Sigmoid colon (tissue), 7 donors: ENCODE measurements around the gene EFEMP2. TPM values are rescaled to one million over a fixed set of nuclear protein-coding genes. Genes with fewer than 3 reads are reported as not detected.

Experiments used
- DNase-seq: peaks from one replicate; pipeline ENCODE4 v3.0.0-alpha.2; 2019
- H3K27ac ChIP-seq, 4 donors: fragments of 200-600 bp; sonication (generic); one replicate each; pipeline ENCODE4 v1.5.1; 2016 to 2019; ENCODE audit warnings: mild to moderate bottlenecking in 1 of 4
- H3K27me3 ChIP-seq, 3 donors: fragments of 200-600 bp; sonication (generic); one replicate each; pipeline ENCODE4 v1.5.1; 2019; ENCODE audit warnings: mild to moderate bottlenecking in 1 of 3
- H3K36me3 ChIP-seq, 4 donors: fragments of 200-600 bp; sonication (generic); one replicate each; pipeline ENCODE4 v1.5.1; 2016 to 2019
- H3K4me1 ChIP-seq, 4 donors: fragments of 200-600 bp; sonication (generic); one replicate each; pipeline ENCODE4 v1.5.1; 2017 to 2019
- H3K4me3 ChIP-seq, 4 donors: fragments of 200-600 bp; sonication (generic); one replicate each; pipeline ENCODE4 v1.5.1; 2017 to 2019; ENCODE audit warnings: mild to moderate bottlenecking in 2 of 4, moderate library complexity in 1 of 4
- H3K9me3 ChIP-seq, 4 donors: fragments of 200-600 bp in 3 of 4; sonication (generic) in 3 of 4; one replicate each; pipeline versions ENCODE4 v1.5.1 to v1.6.1; 2013 to 2019
- CTCF ChIP-seq, 4 experiments: fragments of 450-650 bp in 3 of 4; fragments of 200-600 bp in 1 of 4; IDR thresholded peaks; one replicate each; pipeline ENCODE4 v1.5.1; 2016 to 2019; ENCODE audit warnings: antibody characterized with exemption in 4 of 4, mild to moderate bottlenecking in 3 of 4, moderate library complexity in 2 of 4
- EP300 ChIP-seq, 4 donors: sonication (generic); formaldehyde crosslinking; IDR thresholded peaks; one replicate each; pipeline ENCODE4 v1.6.1; 2017; ENCODE audit warnings: antibody characterized with exemption in 4 of 4
- POLR2A ChIP-seq, 2 donors: fragments of 450-650 bp; IDR thresholded peaks; one replicate each; pipeline ENCODE4 v1.6.1; 2016; ENCODE audit warnings: antibody characterized with exemption in 2 of 2, mild to moderate bottlenecking in 2 of 2, moderate library complexity in 2 of 2
- POLR2AphosphoS5 ChIP-seq, 4 donors: sonication (generic); formaldehyde crosslinking; IDR thresholded peaks; one replicate each; pipeline ENCODE4 v1.6.1; 2017; ENCODE audit warnings: antibody characterized with exemption in 4 of 4
- WGBS, 2 donors: extraction: QIAGEN DNeasy Blood & Tissue Kit; methylation state at CpG; one replicate each; pipeline ENCODE4 v1.1.7; 2013; 5-methylcytosine and 5-hydroxymethylcytosine counted together
- intact Hi-C: fragments of 100-400 bp; cut with DNase I; formaldehyde crosslinking; loops from one replicate; pipeline ENCODE4 v1.15.1; 2023
- polyA plus RNA-seq, 3 donors: library from polyadenylated mRNA; stranded (reverse); fragments of 200-250 nt; gene quantifications; one replicate each; pipeline ENCODE4 v1.2.3, GENCODE V29; 2013
- total RNA-seq, 4 donors: library from RNA; depleted of rRNA; stranded (reverse); fragments of >200 nt; gene quantifications; one replicate each; pipeline ENCODE4 v1.1.0, GENCODE V29; 2016
- donor health status: healthy with polysubstance abuse.
- donor health status: Bipolar disorder and iron deficiency.
- donor health status: healthy.

The EFEMP2 gene
- total and polyA plus RNA-seq, 7 donors = 8.6 to 120 (median 71.7) TPM

GRCh38 chr11:65880027-65880426 lies 7.4 kb upstream of the EFEMP2 start:
- peaks cover 0 to 10% (median 9%) of the 10 kb centered on the region in 4 donors for H3K4me1 ChIP-seq
- no peak for DNase-seq
- 66 to 77% methylated on average over 7 of the region's 7 CpGs for WGBS, 2 donors
- intact Hi-C loops = no loop called here
- H3K36me3 ChIP-seq = peaks cover 4 to 26% (median 12%) of the 10 kb centered on the region in 4 donors
- no peak overlapping the region for H3K27ac ChIP-seq
- no peaks in the 10 kb centered on the region for H3K27me3 ChIP-seq
- no peak overlapping the region for H3K4me3 ChIP-seq
- H3K9me3 ChIP-seq = no peaks in the 10 kb centered on the region
- TF ChIP-seq POLR2A (IDR thresholded peaks at IDR 0.05) (no peak), CTCF (IDR thresholded peaks at IDR 0.05) (no peak), POLR2AphosphoS5 (IDR thresholded peaks at IDR 0.05) (no peak), EP300 (IDR thresholded peaks at IDR 0.05) (no peak)

GRCh38 chr11:65879617-65880016 lies 7.0 kb upstream of the EFEMP2 start, which contains the start of gene CTSW:
CTSW (plus strand) TSS chr11:65879837; CDS start chr11:65879855, 18 bp downstream.
- no peaks in the 10 kb centered on the region for H3K27me3 ChIP-seq
- peaks cover 4 to 26% (median 10%) of the 10 kb centered on the region in 4 donors for H3K36me3 ChIP-seq
- WGBS, 2 donors = 36 to 42% methylated on average over 7 of the region's 7 CpGs
- intact Hi-C loops = no loop called here
- no peak within 1 kb of the TSS for H3K27ac ChIP-seq
- no peak within 1 kb of the TSS for H3K4me3 ChIP-seq
- H3K4me1 ChIP-seq = peaks cover 0 to 6% (median 5%) of the 10 kb centered on the region in 4 donors
- H3K9me3 ChIP-seq = no peaks in the 10 kb centered on the region
- no peak for DNase-seq
- TF ChIP-seq EP300 (IDR thresholded peaks at IDR 0.05) (no peak), POLR2AphosphoS5 (IDR thresholded peaks at IDR 0.05) (no peak), POLR2A (IDR thresholded peaks at IDR 0.05) (no peak), CTCF (IDR thresholded peaks at IDR 0.05) (no peak)

DNA sequence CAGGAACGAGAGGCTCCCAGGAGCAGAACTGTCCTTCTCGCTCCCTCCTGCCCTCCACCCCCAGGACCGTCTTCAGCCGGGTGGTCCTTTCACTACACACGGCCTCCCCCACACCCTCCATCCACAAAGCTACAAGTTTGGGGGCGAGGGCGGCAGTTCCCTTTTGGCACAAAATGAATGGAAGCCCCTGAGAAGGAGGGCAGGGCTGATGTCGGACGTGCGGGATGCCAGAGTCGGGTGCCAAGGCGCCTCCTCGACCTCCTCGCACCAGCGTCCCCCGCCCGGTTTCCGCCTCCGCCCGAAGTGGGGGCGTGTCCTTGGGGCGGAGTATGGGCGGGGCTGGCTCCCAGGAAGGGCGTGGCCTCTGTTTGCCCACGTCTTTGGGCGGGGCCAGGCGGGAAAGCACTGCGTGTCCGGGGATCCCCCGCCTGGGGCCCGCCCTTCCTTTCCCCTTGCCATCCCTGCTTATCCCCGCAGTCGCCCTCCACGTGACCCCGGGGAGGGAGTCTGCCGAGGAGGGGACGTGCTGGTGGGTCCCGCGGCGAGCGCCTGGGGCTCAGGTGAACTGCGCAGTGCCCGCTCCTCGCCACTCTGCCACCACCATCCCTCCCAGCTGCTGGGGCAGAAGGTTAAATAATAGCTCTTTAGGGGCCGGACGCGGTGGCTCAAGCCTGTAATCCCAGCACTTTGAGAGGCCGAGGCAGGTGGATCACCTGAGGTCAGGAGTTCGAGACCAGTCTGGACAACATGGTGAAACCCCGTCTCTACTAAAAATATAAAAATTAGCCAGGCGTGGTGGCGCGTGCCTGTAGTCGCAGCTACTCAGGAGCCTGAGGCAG lies 937 bp upstream of the EFEMP2 start:
- H3K4me1 ChIP-seq = peaks cover 0 to 39% (median 28%) of the 10 kb centered on the region in 4 donors
- TF ChIP-seq EP300 (IDR thresholded peaks at IDR 0.05) (no peak), POLR2AphosphoS5 (IDR thresholded peaks at IDR 0.05) (peak; percentile 97 to 98 (median 97)), POLR2A (IDR thresholded peaks at IDR 0.05) (peak; percentile 88 to 92), CTCF (IDR thresholded peaks at IDR 0.05) (no peak)
- intact Hi-C loops = no loop called here
- peak overlapping the region; percentile 93 to 98 (median 96) for H3K27ac ChIP-seq
- H3K36me3 ChIP-seq = peaks cover 0 to 19% (median 4%) of the 10 kb centered on the region in 4 donors
- peak; percentile 99 for DNase-seq
- H3K4me3 ChIP-seq = peak overlapping the region; percentile 45 to 81 (median 66)
- no peaks in the 10 kb centered on the region for H3K9me3 ChIP-seq
- no peaks in the 10 kb centered on the region for H3K27me3 ChIP-seq
- WGBS, 2 donors = 4 to 7% methylated on average over 54 of the region's 54 CpGs

DNA sequence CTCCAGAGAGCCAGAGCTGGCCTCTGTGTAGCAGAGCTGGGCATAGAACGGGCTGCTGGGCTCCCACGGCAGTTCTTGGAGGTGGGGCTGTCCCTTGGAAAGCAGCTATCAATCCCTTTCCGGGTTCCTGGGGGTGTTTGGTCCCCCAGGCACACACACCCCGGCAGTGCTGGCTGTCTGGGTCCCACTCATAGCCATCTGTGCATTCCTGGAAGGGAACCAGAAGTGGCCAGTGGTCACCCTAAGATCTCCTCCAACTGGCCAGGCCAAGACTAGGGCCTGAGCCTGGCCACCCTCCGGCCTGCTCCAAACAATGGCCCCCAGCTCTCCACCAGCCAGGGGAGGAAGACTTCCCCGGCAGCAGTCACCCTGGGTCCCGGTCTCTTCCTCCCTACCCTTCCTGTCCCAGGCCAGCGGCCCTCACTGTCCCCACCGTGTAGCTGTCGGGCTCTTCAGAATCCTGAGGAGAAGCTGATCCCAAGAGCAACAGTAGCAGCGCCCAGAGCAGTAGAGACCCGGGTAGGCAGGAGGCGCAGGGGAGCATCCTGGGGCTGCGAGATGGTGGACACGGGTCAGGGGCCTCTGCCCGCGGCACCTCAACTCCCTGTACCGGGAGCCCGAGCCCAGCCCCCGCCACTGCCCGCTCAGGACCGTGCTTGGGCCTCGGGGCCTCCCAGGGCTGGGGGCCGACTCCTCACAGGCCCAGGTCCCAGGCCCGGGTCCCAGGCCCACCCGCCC lies 620 bp downstream of the EFEMP2 start:
- no peak for TF ChIP-seq POLR2A (IDR thresholded peaks at IDR 0.05)
- TF ChIP-seq POLR2AphosphoS5 (IDR thresholded peaks at IDR 0.05) = peak in 1 of 4 donors; percentile 4
- TF ChIP-seq CTCF (IDR thresholded peaks at IDR 0.05) = peak in 1 of 4 experiments; percentile 16
- TF ChIP-seq EP300 (IDR thresholded peaks at IDR 0.05) = no peak
- 64 to 66% methylated on average over 26 of the region's 26 CpGs for WGBS, 2 donors
- peaks cover 0 to 51% (median 38%) of the 10 kb centered on the region in 4 donors for H3K4me1 ChIP-seq
- H3K27ac ChIP-seq = peak overlapping the region; percentile 93 to 98 (median 96)
- intact Hi-C loops = no loop called here
- H3K27me3 ChIP-seq = no peaks in the 10 kb centered on the region
- peaks cover 5 to 35% (median 15%) of the 10 kb centered on the region in 4 donors for H3K36me3 ChIP-seq
- H3K4me3 ChIP-seq = peak overlapping the region; percentile 45 to 81 (median 66)
- peak; percentile 78 for DNase-seq
- no peaks in the 10 kb centered on the region for H3K9me3 ChIP-seq
